GM21526 (cell line): Measurements from ENCODE around the gene BMAL2.

ENCODE experiments used
- ATAC-seq: cut with Tn5 transposase; IDR thresholded peaks from one replicate; pipeline ENCODE4 v1.9.1; 2021; ENCODE audit warnings: moderate library complexity; ENCODE audit not compliant: unreplicated experiment, low FRiP score

The BMAL2 gene, protein sequence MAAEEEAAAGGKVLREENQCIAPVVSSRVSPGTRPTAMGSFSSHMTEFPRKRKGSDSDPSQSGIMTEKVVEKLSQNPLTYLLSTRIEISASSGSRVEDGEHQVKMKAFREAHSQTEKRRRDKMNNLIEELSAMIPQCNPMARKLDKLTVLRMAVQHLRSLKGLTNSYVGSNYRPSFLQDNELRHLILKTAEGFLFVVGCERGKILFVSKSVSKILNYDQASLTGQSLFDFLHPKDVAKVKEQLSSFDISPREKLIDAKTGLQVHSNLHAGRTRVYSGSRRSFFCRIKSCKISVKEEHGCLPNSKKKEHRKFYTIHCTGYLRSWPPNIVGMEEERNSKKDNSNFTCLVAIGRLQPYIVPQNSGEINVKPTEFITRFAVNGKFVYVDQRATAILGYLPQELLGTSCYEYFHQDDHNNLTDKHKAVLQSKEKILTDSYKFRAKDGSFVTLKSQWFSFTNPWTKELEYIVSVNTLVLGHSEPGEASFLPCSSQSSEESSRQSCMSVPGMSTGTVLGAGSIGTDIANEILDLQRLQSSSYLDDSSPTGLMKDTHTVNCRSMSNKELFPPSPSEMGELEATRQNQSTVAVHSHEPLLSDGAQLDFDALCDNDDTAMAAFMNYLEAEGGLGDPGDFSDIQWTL

GRCh38 chr12:27332714-27333402 is at the start of gene BMAL2:
TSS of gene BMAL2 (plus strand) at chr12:27332836. CDS start at chr12:27333073, 237 bp downstream.
- ATAC-seq, result no peak

DNA sequence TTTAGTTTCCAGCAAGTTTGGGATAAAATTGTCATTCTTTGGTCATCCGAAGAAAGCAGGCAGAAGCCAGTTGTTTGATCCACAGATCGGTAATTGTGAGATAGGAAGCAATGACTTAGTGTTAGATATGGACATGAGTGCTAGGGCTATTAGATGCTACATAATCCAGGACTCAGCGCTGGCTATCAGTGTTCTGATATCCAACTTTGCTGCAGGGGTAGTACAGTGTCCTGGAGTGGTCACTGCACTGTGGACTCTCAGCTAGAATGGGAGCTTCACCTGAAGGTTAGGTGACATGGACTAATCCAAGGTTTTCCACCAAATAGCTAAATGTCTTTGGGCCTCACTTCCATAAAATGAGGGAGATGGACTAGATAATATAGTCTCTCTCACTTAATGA is 48.6 kb upstream of the BMAL2 start:
- no peak for ATAC-seq

- no peak for ATAC-seq
Measured at GRCh38 chr12:27284751-27285150, 47.9 kb upstream of the BMAL2 start.

DNA sequence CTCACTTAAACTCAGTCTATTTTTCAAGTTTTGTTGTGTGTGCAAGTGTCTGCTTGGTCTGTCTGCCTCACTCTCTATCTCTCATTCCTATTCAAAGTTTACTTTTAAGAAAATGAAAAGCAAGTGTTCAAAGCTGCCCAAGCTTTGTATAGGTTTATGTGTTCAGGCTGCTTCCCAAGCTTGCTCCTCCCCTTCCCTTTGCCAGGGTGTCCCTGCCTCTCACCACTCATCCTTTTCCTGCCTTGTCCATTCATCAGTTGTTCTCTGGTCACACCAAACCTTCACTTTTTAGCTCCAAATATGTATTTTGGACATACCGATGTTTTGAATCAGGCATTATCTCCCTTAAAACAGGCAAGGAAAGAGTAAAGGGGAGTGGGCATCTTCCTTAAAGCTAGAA is 47.2 kb upstream of the BMAL2 start:
- no peak for ATAC-seq

DNA sequence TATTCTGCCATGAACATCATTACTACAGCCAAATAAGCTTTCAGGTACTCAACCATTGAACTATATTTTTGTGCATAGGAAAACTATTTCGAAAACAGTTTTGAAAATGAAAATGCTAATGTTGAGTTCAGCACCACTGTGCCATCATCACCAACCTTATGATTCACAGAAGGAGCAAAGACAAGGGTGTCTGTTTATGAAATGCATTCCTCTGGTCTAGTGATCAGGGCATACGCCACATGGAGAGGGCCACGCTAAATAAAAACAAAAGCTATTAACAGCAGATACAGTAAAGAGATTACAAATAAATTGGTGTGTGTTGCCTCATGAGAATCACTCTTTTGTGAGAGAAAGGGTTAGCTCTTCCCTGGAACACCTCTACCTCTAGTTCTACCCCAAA is 43.2 kb upstream of the BMAL2 start:
- no peak for ATAC-seq

DNA sequence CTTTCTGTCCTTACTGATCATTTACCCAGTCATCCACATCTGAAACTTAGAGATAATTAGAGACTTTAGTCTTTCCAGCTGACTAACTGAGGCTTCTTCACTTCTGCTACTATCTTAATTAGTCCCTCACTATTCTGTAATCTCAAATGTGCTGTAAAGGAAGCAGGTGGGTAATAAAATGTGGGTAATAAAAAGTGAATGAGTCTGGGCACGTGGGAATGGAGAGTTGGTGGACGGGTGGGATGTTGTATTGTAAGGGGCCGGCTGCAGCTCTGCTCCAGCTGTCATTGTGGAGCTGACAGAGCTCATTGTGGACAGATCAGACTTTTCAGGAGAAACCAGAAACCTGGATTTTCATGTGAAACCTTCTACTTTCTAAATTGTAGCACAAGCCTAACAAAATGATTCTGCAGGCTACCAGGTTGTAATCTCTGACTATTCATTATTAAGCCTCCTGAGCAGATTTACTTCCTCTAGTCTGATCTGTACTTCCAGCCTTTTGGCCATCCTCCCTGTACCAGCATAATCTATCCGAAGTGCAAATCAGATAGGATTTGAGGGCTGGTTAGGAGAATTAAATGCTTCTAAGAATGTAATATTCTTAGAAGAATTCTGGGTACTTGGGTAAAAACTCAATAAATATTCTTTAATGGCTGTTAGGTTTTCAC is 42.0 kb upstream of the BMAL2 start:
- ATAC-seq, result no peak

GRCh38 chr12:27291862-27292261 is 40.8 kb upstream of the BMAL2 start:
- ATAC-seq, result no peak

DNA sequence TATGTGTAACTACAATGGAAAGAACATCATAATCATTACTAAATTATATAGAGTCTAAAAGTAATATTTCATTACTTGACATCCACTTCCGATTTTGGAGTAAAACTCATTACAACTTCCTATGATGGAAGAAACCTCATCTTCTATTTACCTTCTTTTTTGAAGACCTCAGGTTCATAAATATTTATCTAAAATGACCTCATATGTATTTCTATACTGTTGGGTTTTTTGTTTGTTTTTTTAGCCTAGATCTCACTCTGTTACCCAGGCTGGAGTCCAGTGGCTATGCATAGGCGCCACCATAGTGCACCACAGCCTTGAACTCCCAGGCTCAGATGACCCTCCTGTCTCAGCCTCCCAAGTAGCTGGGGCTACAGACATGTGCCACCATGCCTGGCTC is 39.9 kb upstream of the BMAL2 start:
- ATAC-seq, result no peak

- no peak for ATAC-seq
Measured at GRCh38 chr12:27293463-27293862, 39.2 kb upstream of the BMAL2 start.

GRCh38 chr12:27296674-27297073 is 36.0 kb upstream of the BMAL2 start:
- ATAC-seq, result no peak

GRCh38 chr12:27297566-27297965 is 35.1 kb upstream of the BMAL2 start:
- ATAC-seq, result no peak

DNA sequence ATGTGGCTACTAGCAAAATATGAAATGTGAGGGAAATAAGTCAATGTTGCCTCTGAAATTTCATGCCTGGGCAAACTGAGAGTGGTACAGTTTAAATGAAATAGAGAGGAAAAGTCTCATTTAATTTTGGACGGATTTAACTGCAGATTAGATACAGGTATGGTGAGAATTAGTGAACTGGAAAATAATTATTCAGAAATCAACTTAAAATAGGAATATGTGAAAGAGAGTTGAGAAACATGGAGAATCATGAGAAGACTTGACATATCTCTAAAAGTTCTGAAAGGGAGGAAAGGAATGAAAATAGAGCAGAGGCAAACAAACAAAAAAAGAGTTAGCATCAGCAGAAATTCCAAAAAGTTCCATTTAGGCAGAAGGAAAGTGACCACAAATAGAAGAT is 33.5 kb upstream of the BMAL2 start:
- ATAC-seq, result no peak

DNA sequence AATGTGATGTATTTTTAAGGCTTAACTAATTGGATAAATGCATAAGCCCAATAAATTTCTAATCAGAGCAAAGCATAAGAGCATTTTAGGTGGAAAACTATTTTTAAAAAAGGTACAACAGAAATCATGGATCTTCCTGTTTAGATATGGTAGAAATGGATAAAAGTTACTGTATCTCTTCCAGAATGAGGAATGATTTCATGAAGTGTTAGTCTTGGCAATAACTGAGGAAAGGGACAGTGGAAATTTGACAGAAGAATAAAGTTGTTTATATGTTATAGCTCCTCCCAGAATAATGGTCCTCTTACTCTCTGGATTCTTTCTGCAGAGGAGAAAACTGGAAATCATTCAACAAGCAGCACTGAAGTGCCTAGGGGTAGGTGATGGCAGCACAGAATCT is 32.4 kb upstream of the BMAL2 start:
- no peak for ATAC-seq

DNA sequence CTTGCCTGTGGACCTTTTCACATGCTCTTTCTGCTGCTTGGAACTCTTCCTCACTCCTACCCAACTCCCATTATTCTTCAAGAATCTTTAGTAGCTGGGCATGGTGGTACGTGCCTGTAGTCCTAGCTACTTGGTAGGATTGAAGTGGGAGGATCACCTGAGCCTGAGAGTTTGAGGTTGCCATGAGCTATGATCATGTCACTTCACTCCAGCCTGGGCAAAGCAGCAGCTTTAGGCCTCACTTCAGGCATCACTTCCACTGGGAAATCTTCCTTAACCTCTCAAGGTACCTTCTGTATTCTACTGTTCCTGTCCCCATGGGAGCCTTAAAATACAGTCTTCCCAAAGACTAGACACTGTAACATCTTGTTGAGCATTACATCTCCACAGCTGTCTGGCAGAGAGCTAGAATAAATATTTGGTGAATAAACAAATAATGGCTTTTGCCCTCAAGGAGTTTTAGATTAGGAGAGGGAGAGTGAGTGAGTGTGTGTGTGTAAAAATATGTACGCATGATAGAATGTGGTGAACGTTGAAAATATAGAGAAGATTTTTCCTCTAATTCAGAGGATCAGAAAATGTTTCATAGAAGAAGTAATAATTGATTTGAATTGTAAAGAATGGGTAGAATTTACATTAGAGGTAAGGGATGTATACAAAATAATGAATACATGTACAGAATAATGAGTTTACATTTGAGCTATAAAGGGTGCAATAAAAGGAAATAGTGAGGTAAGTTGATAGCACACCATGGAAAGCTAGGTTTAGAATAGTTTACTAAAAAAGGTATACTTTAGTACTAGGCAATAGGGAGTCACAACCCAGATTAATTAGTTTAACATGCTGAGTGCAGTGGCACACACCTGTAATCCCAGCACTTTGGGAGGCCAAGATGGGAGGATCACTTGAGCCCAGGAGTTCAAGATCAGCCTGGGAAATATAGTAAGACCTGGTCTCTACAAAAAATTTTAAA is 29.2 kb upstream of the BMAL2 start:
- no peak for ATAC-seq

DNA sequence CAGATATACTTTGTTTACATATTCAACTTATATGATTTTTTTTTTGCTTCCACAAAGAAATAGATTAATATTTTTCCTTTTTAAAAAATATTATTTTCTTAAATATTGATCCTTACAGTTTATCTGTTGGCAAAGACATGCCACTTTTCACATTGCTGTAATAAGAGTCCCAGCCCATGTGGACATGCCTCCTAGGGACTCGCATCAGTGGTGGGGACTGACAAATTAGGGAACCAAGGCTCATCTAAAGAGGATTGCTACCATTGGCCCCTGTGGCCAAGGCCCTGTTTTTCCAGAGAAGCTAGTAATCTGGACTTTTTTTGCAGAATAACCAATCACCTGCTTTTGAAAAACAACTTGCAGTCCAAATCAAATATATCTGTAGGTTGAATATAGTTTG is 27.8 kb upstream of the BMAL2 start:
- no peak for ATAC-seq

DNA sequence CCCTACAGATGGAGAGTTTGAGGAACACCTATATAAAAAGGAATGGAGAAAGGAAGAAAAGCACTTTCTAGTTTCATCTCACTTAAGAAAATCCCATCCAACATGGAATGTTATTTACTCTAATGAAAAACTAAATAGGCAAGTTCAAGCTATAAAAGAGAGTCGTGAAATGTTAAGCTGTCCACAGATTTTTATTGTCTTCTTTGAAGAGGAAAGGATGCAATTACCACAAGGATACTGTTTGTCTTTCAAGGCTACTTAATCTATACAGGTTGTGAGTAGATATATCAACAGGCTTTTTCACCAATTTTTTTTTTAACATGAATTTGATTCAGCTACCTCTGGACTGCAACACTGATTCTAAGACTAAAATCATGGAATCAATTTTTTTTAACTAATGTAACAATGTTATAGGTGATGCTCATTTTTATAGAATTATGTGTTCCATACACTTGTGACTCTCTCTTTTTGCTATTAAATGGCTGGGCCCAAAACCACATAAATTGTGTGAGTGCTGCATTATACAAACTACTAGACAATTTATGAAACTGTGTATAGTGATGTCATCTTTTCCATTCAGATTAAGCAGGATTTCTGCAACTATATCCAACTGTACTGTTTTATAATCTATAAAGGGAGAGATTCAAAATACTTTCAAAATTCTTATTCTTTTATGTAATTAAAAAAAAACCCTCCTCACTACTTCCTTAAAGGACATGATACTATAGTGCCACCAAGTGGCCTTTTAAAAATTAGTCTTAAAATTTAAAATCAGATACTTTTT is 26.8 kb upstream of the BMAL2 start:
- ATAC-seq, result no peak

- ATAC-seq, result peak; percentile 55
Measured at GRCh38 chr12:27309293-27309994, 23.2 kb upstream of the BMAL2 start.

GRCh38 chr12:27309995-27310315 is 22.7 kb upstream of the BMAL2 start:
- no peak for ATAC-seq

DNA sequence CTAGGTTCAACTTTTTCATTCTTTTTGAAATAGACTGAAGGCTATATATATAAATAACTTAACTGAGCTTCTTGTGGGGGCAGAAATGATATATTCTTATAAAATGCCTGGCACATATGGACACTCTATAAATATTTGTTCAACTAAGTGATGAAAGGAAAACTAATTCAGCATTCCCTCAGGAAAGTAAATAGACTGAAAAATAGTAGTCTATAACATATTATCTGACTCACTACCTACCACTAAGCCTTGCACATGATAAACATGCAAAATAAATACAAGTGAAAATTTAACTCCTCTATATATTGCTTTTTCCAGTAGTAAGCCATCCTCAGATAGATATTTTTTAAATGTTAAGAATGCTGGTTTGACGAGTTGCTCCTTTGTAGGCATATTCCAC is 15.7 kb upstream of the BMAL2 start:
- no peak for ATAC-seq
